Glutamatergic neuron (in vitro differentiated cells): ENCODE measurements around the gene PRKCG. TPM values are rescaled to one million over a fixed set of nuclear protein-coding genes. Genes with fewer than 3 reads are reported as not detected.

Experiments used
- DNase-seq: peaks from one replicate; pipeline ENCODE4 v3.0.0; 2022
- H3K27ac Mint-ChIP-seq: one replicate; pipeline ENCODE4 v1.8.0; 2020; ENCODE audit warnings: mild to moderate bottlenecking, mixed read lengths, inconsistent platforms; ENCODE audit not compliant: unreplicated experiment
- H3K27me3 Mint-ChIP-seq: one replicate; pipeline ENCODE4 v1.8.0; 2020; ENCODE audit warnings: mild to moderate bottlenecking, moderate library complexity, mixed read lengths, inconsistent platforms; ENCODE audit not compliant: unreplicated experiment
- H3K36me3 Mint-ChIP-seq: one replicate; pipeline ENCODE4 v1.8.0; 2020; ENCODE audit warnings: mild to moderate bottlenecking, mixed read lengths, inconsistent platforms; ENCODE audit not compliant: unreplicated experiment
- H3K4me1 Mint-ChIP-seq: one replicate; pipeline ENCODE4 v1.8.0; 2020; ENCODE audit warnings: mild to moderate bottlenecking, low read depth, mixed read lengths, inconsistent platforms; ENCODE audit not compliant: unreplicated experiment
- H3K4me3 Mint-ChIP-seq: one replicate; pipeline ENCODE4 v1.8.0; 2020; ENCODE audit warnings: mild to moderate bottlenecking, mixed read lengths, inconsistent platforms; ENCODE audit not compliant: unreplicated experiment
- H3K9me3 Mint-ChIP-seq: one replicate; pipeline ENCODE4 v1.8.0; 2020; ENCODE audit warnings: mild to moderate bottlenecking, moderate library complexity, mixed read lengths, inconsistent platforms; ENCODE audit not compliant: unreplicated experiment
- CTCF ChIP-seq: fragments of 200-600 bp; sonication (generic); IDR thresholded peaks from one replicate; pipeline ENCODE4 v1.5.0; 2021; ENCODE audit not compliant: partially characterized antibody, unreplicated experiment
- total RNA-seq: library from RNA; stranded (reverse); fragmentation: NEBNext Ultra II Directional; extraction: Animal tissue kit (Norgen Biotek cat#: 25700); gene quantifications from one replicate; pipeline ENCODE4 v1.2.1, GENCODE V29; 2021; ENCODE audit not compliant: unreplicated experiment

Gene PRKCG
- total RNA-seq, 1 donor from 2014 or later = 33.1 TPM

- no peak for TF ChIP-seq CTCF
- Mint-ChIP-seq H3K9me3 (no peaks in the 10 kb centered on the region), H3K4me1 (no peaks in the 10 kb centered on the region), H3K4me3 (no peak overlapping the region), H3K27me3 (peaks cover 4% of the 10 kb centered on the region), H3K36me3 (no peaks in the 10 kb centered on the region), H3K27ac (no peak overlapping the region)
- no peak for DNase-seq
Measured at GRCh38 chr19:53951436-53951835, 69.4 kb downstream of the PRKCG start.

- TF ChIP-seq CTCF = no peak
- DNase-seq = no peak
- Mint-ChIP-seq H3K4me1 (no peaks in the 10 kb centered on the region), H3K4me3 (no peak overlapping the region), H3K36me3 (no peaks in the 10 kb centered on the region), H3K27me3 (peaks cover 4% of the 10 kb centered on the region), H3K27ac (no peak overlapping the region), H3K9me3 (no peaks in the 10 kb centered on the region)
Measured at GRCh38 chr19:53951947-53952346, 70.0 kb downstream of the PRKCG start.

- peaks cover 4% of the 10 kb centered on the region for H3K27me3 Mint-ChIP-seq
- TF ChIP-seq CTCF = no peak
- no peak for DNase-seq
- peaks cover 4% of the 10 kb centered on the region for H3K4me1 Mint-ChIP-seq
- H3K9me3 Mint-ChIP-seq = no peaks in the 10 kb centered on the region
- H3K36me3 Mint-ChIP-seq = no peaks in the 10 kb centered on the region
- H3K4me3 Mint-ChIP-seq = no peak overlapping the region
- H3K27ac Mint-ChIP-seq = no peak overlapping the region
Measured at GRCh38 chr19:53953383-53953782, 71.4 kb downstream of the PRKCG start.

Other genes with a start within 250 kb of the PRKCG start
- gene NLRP12, start 57.9 kb upstream of the PRKCG start, total RNA-seq = 0.12 TPM
- gene MYADM, start 14.3 kb upstream of the PRKCG start, total RNA-seq = 61.5 TPM
- 60.4 TPM for gene CACNG7, start 27.1 kb downstream of the PRKCG start, total RNA-seq
- 4.3 TPM for gene CACNG8, start 80.7 kb downstream of the PRKCG start, total RNA-seq
- gene CACNG6, start 109.4 kb downstream of the PRKCG start, total RNA-seq = 0.74 TPM
- gene VSTM1, start 181.7 kb downstream of the PRKCG start, total RNA-seq = not detected
- gene TARM1, start 199.2 kb downstream of the PRKCG start, total RNA-seq = not detected
- not detected for gene OSCAR, start 218.6 kb downstream of the PRKCG start, total RNA-seq
- gene NDUFA3, start 220.7 kb downstream of the PRKCG start, total RNA-seq = 143 TPM
- gene TFPT, start 233.5 kb downstream of the PRKCG start, total RNA-seq = 21.9 TPM
- gene PRPF31, start 233.6 kb downstream of the PRKCG start, total RNA-seq = 55.5 TPM